CD4-positive, alpha-beta T cell treated with Interleukin-4 for 1 hour (primary cell): Measurements from ENCODE around the gene EIF6.

Experiments
- DNase-seq, 2 donors: peaks; one replicate each; pipeline ENCODE4 v3.0.0-alpha.2; 2020 to 2022

Gene EIF6

DNA sequence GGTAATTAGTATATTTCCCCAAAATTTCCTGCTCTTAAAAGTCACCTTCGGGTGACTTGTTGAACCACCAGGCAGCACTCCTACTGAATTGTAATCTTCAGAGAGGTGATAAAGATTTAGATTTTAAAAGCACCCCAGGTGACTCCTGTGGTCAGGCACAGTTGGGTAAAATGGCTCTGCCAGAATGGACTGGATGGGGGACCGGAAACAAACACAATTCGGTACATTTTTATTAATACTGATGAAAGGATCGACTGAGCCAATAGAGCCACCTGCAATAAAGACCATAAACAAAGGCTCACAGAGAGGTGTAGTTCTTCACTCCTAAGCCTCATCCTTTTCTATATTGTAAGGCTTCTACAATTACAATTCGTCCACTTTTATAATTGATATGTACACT is 27.2 kb upstream of the EIF6 start:
- DNase-seq, result no peak

DNA sequence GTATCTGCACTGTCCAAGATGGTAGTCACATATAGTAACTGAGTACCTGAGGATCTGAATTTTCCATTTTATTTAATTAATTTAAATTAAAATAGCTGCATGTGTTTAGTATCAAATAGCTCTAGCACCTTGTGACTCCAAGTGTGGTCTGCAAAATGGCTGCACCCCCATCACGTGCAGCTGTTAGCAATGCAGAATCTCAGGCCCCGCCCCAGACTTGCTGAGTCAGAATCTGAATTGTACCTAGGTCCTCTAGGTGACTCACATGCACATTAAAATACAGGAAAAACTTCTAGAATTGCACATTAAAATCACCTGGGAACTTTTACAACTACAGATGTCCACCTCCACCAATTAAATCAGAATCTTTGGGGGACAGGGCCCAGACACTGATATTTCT is 26.8 kb upstream of the EIF6 start:
- DNase-seq, result no peak

DNA sequence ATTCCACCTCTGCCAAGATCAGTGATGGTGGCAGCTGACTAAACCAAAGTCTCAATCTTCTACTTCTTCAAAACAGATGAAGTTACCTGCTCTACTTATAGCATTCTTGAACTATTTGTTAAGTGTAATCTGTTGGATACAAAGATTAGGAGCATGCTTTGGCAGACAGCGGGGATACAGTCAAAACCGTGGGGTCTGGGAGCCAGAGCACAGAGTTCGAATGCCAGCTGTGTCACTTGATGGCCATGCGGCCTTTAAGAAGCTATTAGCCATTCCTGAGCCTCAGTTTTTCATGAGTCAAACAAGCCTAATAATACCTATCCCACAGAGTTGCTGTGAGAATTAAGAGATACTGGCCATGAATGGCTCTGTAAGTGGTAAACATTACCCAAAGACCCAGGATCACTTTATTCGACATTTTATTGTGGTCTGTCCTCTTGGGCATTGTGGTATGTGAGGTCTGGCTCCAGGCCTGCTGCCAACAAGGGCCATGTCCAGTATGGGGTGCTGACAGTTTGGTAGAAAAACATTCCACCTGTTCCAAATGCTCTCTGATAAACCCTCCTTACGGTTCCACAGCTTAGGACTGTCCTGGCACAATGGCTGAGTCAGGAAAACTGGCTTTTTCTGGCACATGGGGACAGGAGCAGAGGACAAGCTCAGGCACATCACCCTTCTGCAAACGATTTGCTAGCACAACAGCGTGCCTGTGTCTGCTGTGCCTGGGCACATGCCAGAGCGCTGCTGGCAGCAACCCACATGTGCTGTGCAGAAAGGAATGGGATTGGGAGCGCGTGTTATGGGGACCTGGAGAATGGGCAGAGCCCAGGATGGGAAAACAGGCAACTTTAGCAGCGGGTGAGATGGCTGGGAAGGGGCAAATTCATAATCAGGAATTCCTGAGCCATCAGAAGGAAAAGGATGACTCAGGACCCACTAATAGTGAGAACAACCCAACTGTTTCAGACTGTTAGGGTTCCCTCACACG is 23.4 kb upstream of the EIF6 start:
- no peak for DNase-seq

DNA sequence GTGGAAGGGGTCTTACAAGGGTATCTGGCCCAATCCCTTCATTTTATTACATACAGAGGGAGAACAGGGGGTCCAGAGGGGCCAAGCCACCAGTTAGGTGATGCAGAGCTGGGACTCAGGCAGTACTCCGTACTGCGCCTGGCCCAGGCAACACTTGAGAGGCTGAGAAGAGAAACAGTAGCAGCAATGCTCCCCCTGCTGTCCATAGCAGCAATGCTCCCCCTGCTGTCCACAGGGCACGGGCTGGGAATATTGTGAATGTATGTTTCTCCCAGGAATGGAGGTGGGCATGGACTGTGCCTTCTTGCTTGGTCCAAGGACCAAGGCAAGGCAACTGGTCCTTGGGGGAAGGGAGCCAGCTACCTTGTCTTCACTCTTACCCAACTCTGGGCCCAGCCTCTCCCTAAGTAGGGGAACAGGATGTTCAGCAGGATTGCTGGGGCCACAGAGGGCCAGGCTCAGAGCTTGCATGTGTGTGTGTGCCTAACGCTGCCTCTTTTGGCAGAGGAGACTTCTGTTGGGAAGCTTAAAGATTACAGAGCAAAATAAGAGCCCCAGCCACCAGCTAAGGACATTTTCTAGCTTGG is 22.5 kb upstream of the EIF6 start:
- peak in 1 of 2 donors; percentile 8 for DNase-seq

DNA sequence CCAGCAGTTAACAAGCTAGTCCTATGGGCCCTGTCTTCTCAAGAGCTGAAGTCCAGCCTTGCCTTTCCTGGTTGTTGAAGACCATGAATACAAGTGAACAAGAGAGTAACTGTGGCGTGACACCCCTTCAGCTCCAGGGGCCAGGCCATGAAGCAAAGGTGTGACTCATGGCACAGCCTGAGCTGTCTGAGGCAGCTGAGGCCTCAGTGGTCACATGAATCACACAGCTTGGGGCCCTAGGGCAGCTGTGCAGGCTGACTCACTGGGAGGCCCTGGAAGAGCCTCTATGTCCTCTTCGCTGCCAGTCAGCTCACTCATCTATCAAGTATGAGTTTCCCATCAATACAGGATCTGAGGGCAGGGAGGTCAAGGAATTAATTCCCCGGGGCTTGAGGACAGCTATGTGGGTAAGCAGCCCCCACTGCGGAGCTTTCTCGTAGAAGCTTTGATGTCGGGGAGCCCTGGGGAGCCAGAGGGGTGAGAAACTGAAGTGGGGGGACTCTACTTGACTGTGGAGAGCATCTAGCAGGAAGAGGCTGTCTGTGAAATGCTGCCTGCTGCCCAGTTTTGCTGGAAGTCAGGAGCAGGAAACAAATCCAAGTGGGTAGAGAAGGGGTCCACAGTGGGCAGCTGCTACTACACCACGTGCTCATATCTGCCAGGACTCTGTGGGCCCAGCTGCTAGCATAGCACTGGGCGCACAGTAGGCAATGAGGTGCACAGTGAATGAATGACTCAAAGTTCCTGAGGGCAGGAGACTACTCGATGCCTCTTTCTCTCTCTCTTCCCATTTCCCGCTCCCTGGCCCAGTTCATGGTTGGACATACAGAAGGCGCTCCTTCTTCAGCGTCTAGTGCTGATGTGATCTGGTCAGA is 21.3 kb upstream of the EIF6 start:
- no peak for DNase-seq

DNA sequence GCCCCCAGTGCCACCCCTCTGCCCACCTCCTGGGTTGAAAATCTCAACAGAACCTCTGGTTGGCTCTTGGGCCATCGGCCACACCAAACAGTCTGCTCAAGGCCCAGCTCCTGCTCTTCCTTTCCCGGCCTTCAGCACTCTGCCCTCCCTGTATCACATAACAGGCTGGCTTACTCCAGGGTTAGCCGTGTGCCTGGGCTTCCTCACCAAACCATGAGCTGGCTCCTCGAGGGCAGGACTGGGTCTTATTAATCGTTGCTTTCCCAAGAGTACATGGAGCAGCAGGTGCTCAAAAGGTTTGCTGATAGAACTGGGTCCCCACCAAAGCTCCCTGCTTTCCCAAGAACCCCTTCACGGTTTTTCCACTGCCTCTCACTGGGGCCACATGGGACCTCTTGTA is 20.4 kb upstream of the EIF6 start:
- no peak for DNase-seq

DNA sequence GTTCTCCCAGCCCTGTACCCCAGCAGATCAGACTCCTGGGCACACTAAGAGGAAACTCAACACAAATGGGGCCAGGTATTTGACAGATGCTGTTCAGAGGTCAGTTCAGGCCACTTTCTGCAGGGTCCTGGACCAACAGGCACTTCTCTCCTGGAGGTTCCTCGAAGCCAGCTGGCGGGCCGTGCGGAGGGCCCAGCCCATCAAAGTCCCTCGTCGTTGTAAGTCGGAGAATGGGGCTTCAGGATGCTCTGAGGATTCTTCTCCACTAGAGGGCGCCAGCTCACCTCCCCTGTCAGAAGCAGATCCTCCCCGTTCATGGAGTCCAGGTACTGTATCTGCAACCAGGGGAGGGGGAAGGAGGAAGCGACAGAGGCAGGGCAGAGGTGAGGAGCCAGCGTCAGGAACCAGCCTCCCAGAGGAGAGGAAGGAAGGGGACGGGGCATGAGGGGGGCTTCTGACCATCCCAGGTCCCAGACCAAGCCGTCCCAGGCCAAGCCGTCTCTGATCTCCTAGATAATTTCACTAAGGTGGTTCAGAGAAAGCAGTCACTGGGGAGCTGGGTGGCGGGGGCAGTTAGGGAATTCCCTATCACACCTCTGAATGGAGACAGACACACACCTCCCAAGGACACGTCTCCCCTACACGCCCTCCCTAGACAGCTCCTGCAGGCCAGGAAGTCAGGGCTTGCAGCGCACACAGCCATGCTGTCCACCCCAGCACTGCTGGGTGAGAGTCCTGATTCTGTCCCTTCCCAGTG is 19.3 kb upstream of the EIF6 start:
- DNase-seq, result peak; percentile 86

DNA sequence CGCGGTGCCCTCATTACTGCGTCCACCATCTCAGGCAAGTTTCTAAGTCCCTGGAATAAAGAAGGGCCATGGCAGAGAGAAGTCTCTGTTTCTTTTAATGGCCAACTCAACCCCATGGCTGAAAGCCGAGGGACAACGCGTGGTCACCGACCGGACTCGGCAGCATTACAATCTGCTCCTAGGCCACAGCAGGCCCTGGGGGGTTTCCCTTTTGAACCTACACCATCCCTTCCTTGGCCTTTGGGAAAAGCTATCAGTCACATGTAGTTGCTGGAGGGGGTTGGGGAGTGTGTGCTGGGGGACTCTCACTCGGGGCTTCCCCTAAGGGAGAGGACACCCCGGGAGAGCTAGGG is 18.8 kb upstream of the EIF6 start:
- DNase-seq, result no peak

DNA sequence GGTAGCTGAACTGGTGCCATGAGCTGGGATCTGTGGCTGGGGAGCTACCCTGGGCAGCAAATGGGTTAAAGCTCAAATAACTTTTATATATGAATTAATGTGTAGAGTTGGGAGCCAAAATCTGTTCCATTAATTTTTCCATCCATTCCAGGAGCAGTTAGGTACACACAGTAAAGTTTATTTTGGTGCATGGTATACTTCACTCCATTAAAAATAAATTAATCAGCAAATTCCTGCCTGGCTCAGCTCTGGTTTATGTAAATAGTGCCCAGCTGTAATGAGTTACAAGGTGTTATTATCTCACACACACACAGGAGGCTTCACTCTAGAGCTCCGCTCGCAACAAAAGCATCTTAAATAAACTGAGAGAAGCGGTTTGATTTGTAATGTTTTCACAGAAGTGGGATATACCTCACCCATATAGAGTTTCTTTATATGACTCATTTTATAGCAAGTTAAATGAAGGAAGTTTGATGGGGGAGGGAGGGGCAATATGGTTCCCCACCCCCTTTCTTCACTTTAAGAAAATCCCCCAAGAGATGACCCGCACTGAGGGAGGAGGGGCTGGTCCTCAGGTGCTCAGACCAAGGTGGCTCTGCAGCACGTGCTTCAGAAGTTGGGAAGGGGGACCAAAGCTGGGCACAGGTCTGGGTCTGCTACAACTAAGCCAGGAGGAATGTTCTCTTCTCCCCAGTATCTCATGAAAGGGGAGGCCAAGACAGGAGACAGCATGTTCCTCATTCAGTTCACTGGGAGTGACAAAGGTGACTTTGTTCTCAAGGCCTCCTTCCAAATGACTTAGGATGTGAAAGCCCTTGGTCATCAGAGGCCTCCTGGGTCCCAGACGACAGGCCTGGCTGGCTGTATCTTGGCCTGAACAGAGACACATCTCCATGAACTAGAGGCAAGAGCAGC is 18.1 kb upstream of the EIF6 start:
- DNase-seq, result no peak

DNA sequence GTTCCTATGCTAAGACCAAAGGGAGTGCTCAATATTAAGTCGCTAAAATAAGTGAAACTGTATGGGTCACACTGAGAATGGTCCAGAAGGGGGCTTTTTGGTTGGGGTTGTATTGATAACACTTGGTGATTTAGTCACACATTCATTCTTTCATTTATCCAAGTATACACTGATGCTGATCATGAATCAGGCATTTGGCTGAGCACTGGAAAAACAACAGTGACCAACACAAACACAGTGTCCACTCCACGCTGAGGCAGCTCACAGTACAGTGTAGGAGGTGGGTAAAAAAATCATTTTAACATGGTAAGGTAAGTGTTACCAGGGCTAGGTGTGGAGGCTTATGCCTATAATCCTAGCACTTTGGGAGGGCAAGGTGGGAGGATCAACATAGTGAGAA is 16.9 kb upstream of the EIF6 start:
- no peak for DNase-seq

DNA sequence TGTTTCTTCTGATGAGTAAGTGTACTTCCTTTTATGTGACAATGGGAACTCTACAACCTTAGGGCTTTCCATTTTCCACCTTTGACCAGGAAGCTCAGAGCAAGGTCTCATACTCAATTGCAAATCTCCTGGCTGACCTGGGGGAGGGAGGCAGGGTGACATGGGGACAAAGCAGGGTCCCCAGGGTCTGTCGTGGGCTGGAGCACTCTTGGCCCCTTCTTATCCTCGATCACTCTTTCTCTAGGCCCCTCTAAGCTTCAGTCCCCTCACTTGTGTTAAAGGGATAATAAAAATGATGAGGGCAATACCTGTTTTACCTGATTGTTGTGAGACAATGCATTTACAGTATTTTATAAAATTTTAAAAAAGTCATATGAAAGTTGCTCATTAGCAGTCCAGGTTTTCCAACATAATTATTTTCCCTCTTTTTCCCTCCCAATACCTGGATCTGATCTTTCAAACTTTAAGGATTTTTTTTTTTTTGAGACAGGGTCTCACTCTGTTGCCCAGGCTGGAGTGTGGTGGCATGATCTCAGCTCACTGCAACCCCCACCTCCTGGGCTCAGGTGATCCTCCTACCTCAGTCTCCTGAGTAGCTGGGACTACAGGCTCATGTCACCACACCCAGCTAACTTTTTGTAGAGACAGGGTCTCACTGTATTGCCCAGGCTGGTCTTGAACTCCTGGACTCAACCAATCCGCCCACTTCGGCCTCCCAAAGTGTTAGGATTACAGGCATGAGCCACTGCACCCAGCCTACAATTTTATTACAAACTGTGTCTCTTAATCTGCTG is 16.1 kb upstream of the EIF6 start:
- DNase-seq, result no peak

DNA sequence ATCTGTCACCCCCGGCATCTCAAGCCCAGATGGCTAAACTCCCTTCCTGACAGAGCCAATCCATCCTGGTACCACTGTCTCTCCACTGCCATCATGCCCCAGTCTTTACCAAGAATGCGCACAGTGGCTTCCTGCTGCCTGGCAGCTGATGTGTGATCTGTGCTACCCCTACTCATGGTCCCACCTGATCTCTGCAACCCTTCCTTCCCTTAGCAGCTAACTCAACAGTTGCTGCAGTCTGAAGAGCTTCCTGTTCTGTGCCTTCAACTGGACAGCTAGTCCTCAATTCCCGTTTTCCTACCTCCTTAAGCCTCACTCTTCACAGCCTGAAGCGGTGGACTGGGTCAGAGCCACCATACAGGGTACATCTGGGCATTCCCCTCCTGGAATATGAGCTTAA is 15.2 kb upstream of the EIF6 start:
- DNase-seq, result no peak

DNA sequence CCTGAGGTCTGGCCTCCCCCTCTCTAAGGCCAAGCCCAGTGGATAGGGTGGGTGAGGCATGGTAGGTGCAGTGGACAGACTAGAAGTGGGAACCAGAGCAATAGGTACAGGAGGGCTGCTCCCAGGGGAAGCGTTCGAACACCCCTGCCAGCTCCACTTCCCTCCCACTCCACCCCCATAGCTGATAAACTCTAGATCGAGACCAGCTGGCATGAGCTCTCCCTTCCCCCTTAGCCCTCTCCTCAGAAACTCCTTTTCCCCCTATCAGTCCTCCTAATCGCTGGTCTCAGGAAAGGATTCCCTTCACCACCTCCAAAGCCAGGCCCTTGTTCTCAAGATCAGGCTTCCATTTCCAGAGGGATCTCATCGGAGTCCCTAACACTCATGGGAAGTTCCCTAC is 13.7 kb upstream of the EIF6 start:
- DNase-seq, result no peak

DNA sequence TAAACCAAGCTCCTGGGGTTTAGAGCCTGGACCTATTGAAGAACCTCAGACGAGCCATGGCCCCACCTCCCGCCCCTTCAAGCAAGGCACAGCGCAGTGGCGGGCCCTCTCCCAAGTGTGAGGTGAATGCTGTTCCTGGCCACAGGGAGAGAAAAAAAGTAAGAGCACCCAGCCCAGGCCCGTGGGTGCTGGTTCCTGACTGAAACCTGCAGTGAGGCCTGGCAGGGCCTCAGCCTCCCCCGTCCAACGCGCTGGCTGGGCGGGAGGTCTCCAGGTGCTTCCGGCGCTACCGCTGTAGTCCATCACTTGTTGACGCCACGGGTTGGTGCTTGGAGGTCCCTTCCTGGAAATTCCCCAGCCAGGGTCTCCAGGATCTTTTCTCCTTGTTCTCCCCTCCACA is 13.2 kb upstream of the EIF6 start:
- no peak for DNase-seq

DNA sequence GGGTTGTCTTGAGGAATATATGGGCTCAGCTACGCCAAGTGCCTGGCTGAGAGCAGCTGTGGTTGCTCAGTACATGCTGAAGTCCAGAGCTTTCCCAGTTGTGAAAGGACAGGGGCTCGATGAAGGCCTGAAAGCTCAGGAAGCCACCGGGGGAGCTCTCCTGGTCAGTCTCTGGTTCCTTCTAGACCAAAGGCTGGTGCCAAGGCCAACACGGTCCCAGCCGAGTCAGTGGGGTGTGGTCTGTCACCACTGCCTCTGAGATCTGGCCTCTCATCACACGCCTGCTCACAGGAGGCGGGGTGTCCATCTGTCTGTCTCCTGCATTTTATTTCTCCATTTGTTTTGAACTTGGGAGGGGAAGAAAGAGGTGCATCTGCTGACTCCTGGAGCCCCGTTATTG is 12.6 kb upstream of the EIF6 start:
- no peak for DNase-seq

DNA sequence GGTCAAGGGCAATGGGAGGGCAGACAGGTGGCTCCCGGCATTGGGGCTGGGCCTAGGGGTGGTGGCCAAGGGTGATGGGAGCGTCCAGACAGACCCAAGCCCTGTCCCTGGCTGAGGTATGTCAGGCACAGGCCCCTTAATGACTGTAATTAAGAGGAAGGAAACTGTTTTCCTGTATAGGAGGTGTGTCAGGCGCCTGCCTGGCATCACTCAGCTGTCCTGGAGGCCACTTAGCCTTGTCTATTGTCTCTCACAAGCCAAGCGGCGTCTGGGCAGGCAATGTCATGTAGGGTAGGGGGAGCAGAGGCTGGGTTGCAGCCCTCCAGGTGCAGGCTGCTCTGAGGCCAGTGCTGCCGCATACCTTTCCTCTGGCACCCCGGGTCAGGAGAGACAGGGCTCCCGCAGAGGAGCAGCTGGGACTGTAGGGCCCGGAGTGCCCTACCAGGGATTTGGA is 11.6 kb upstream of the EIF6 start:
- DNase-seq, result no peak

DNA sequence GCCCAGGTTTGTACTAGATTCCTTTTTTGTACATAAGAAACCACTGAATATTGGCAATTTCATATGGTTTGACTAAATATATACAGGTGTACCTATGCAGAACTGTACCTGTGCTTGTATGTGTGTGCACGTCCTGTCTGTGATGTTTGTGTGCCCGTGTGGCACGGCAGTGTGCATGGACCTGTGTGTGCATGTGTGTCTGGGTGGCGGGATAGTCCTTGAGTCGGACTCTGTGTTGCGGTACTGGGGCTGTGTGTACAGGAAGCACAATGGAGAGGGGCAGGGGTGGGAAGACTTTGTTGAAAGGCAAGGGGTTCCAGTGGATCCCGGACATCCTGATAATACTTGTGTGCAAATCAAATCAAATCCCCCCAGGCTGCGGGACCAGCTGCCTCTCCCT is 11.1 kb upstream of the EIF6 start:
- DNase-seq, result no peak

DNA sequence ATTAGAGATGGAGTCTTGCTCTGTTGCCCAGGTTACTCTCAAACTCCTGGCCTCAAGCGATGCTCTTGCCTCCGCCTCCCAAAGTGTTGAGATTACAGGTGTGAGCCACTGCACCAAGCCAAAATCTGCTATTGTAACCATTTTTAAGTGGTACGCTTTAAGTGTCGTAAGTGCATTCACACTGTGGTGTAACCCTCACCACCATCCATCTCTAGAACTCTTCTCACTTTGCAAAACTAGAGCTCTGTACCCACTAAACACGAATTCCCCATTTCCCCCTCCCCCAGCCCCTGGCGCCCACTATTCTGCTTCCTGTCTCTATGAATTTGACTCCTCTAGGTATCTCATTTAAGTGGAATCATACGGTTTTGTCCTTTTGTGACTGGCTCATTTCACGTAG is 10.5 kb upstream of the EIF6 start:
- DNase-seq, result no peak

DNA sequence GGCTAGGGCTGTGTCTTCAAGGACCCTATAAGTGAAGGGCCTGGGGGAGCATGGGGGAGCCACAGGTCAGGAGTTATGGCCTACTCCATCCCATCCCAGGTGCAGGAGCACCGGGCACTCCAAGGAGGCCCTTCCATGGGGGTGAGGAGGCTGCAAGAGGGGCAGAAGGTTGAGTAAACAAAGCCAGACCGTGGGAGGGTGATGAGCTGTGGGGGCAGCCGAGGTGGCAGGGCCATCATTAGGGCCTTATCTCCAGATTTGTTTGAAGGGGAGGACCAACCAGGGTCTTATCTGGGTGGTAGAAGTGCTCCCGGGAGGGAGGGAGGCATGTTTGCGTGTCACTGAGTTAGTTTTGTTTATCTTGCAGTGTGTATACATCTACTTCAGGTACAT is 9.7 kb upstream of the EIF6 start:
- no peak for DNase-seq
